SK-N-MC (cell line): ENCODE measurements around the gene EPHB3.

Source experiments
- EZH2 ChIP-seq: fragments of 200-600 bp; sonication (generic); IDR thresholded peaks from one replicate; pipeline ENCODE4 v1.6.1; 2017; ENCODE audit warnings: antibody characterized with exemption
- POLR2AphosphoS5 ChIP-seq: IDR thresholded peaks from 2 replicates; pipeline ENCODE4 v1.6.1; 2012; ENCODE audit warnings: mild to moderate bottlenecking, low read depth, low read length, borderline replicate concordance

- TF ChIP-seq POLR2AphosphoS5 (no peak), EZH2 (no peak)
Observed at GRCh38 chr3:184591789-184592188, 30.2 kb downstream of the EPHB3 start.
